ENCODE results near the gene HOXA5. TPM values are rescaled to one million over a fixed set of nuclear protein-coding genes. Genes with fewer than 3 reads are reported as not detected.

HOXA5 gene
- total and polyA plus RNA-seq, 2 of the 8 experiments (the other 6 are each of a cell fraction or from before 2014, with no cell fraction given): not detected

GRCh38 chr7:27091941-27092818, 51.3 kb downstream of the HOXA5 start:
- Histone ChIP-seq H3K18ac (ENCODE audit: extremely low read depth, low read length) (no peak overlapping the region), H3K27ac (ENCODE audit: low read depth, low read length) (no peak overlapping the region), H3K79me2 (ENCODE audit: control insufficient read depth in 1 of 2, insufficient read depth in 2 of 2, low read length in 2 of 2) (no peaks in the 10 kb centered on the region), H3K23ac (ENCODE audit: insufficient read length) (no peak overlapping the region), H2BK5ac (ENCODE audit: low read depth, low read length) (no peak overlapping the region), H3K9ac (replicated peaks in 1 of 4; ENCODE audit: extremely low read depth in 1 of 4, low read depth in 3 of 4, low read length in 3 of 4) (no peak overlapping the region), H2BK15ac (ENCODE audit: low read length) (no peak overlapping the region), H4K20me1 (replicated peaks in 1 of 2; ENCODE audit: control insufficient read depth in 1 of 2, insufficient read depth in 2 of 2, low read length in 2 of 2) (peaks cover 7 to 31% of the 10 kb centered on the region in 2 experiments), H4K5ac (ENCODE audit: insufficient read length, low read depth, low read length) (no peak overlapping the region), H3K36me3 (ENCODE audit: control insufficient read depth in 2 of 4, insufficient read depth in 4 of 4, low read length in 3 of 4) (peaks cover 0 to 5% (median 0%) of the 10 kb centered on the region in 4 experiments; a peak in 2 of 8 replicates), H2AFZ (ENCODE audit: low read length) (no peak overlapping the region), H3K4ac (replicated peaks; ENCODE audit: insufficient read length, low read depth, low read length) (no peak overlapping the region), H2BK12ac (ENCODE audit: low read depth, low read length) (no peak overlapping the region), H2BK120ac (replicated peaks; ENCODE audit: low read depth, low read length) (no peak overlapping the region), H4K91ac (replicated peaks; ENCODE audit: insufficient read length, low read length) (no peak overlapping the region), H3K14ac (ENCODE audit: insufficient read length) (no peak overlapping the region), H3K56ac (replicated peaks; ENCODE audit: insufficient read length, low read depth, low read length) (no peak overlapping the region), H4K8ac (ENCODE audit: extremely low read depth, insufficient read depth, low read length) (no peak overlapping the region), H3K79me1 (ENCODE audit: low read depth, low read length) (no peaks in the 10 kb centered on the region), H3K27me3 (replicated peaks in 1 of 4; ENCODE audit: control insufficient read depth in 3 of 4, extremely low read depth in 1 of 4, insufficient read depth in 3 of 4, low read length in 3 of 4) (peaks cover 85 to 100% (median 96%) of the 10 kb centered on the region in 4 experiments), H3K4me2 (ENCODE audit: insufficient read depth in 1 of 2, low read depth in 2 of 2, low read length in 2 of 2) (no peak overlapping the region), H3K4me1 (replicated peaks in 1 of 4; ENCODE audit: control insufficient read depth in 3 of 4, insufficient read depth in 4 of 4, low read length in 3 of 4) (peaks cover 2 to 17% (median 9%) of the 10 kb centered on the region in 4 experiments), H3K23me2 (ENCODE audit: low read depth, low read length) (peaks cover 7% of the 10 kb centered on the region; the same call in 1 of the 2 replicates), H2BK20ac (ENCODE audit: low read length) (no peak overlapping the region), H2AK5ac (ENCODE audit: low read depth, low read length) (no peak overlapping the region), H3K4me3 (ENCODE audit: extremely low read depth in 1 of 4, insufficient read depth in 2 of 4, low read depth in 3 of 4, low read length in 4 of 4) (no peak overlapping the region), H3K9me3 (ENCODE audit: insufficient read depth in 2 of 2, low read depth in 1 of 2, low read length in 1 of 2) (peaks cover 0 to 2% of the 10 kb centered on the region in 2 experiments; a peak in 1 of 4 replicates)
- FAIRE-seq (peak; percentile 63), DNase-seq (ENCODE audit: low read depth in 1 of 2, low spot score in 2 of 2) (peak in 1 of 2 experiments; percentile 57)
- ChIA-PET CTCF (ENCODE audit: partially characterized antibody) (interaction anchor here (0.7 to 12.1 kb wide), 10 partner anchors 9 to 176 kb away, joined by 3 to 123 read pairs (median 3); partner anchors contain the start of genes HOXA5 and HOXA6), POLR2A (ENCODE audit: partially characterized antibody) (no interaction called here)
- WGBS, 2 experiments (ENCODE audit: extremely low coverage in 1 of 2, insufficient coverage in 1 of 2, insufficient read length in 1 of 2, insufficient replicate concordance in 2 of 2, low coverage in 1 of 2, low lambda C conversion rate in 2 of 2, missing lambda C conversion rate in 1 of 2): 6% methylated on average over 9 of the region's 9 CpGs; no CpG with 5 or more reads in 1 of the 2 experiments
- no peak for TF ChIP-seq POLR2AphosphoS5 (IDR thresholded peaks at IDR 0.05; ENCODE audit: low read depth, low read length)
- no peak for TF ChIP-seq CHD2 (IDR thresholded peaks at IDR 0.05; ENCODE audit: low read length)
- no peak for TF ChIP-seq CHD1 (IDR thresholded peaks at IDR 0.05; ENCODE audit: low read depth, low read length)
- peak; percentile 84 for TF ChIP-seq EZH2 (IDR thresholded peaks at IDR 0.05; ENCODE audit: low read depth, low read length, severe bottlenecking)
- TF ChIP-seq CREB1 (IDR thresholded peaks at IDR 0.05): no peak
- no peak for TF ChIP-seq KDM5A (IDR thresholded peaks at IDR 0.05; ENCODE audit: low read length)
- no peak for TF ChIP-seq FOSL1 (IDR thresholded peaks at IDR 0.05; ENCODE audit: insufficient read depth, low read depth, low read length)
- TF ChIP-seq CTBP2 (IDR thresholded peaks at IDR 0.05; ENCODE audit: borderline replicate concordance, insufficient read depth, insufficient read length, low read length): peak; percentile 81
- 0 out of 2 replicates have a peak, but pooled peaks have one; percentile 56 for TF ChIP-seq YY1 (IDR thresholded peaks at IDR 0.05; ENCODE audit: low read depth, low read length)
